Adrenal gland (tissue), 12 donors: Measurements from ENCODE around the gene ARHGAP19. TPM values are rescaled to one million over a fixed set of nuclear protein-coding genes. Genes with fewer than 3 reads are reported as not detected.

Experiments
- DNase-seq, 7 donors: peaks; one replicate each; pipeline ENCODE4 v3.0.0-alpha.2; 2019 to 2020
- H3K27ac ChIP-seq, 5 donors: fragments of 200-600 bp; sonication (generic) in 4 of 5; 1 replicate in 3 of 5; 2 replicates in 2 of 5; pipeline versions ENCODE4 v1.5.1 to v1.8.0; 2016 to 2020; ENCODE audit warnings: mild to moderate bottlenecking in 1 of 5
- H3K27me3 ChIP-seq: fragments of 200-600 bp; 2 replicates; pipeline ENCODE4 v1.8.0; 2021
- H3K36me3 ChIP-seq, 2 donors: fragments of 200-600 bp; replicated peaks in 1 of 2; 1 replicate in 1 of 2; 2 replicates in 1 of 2; pipeline versions ENCODE4 v1.5.1 to v1.8.0; 2018 to 2022
- H3K4me1 ChIP-seq, 2 donors: fragments of 200-600 bp; replicated peaks in 1 of 2; 1 replicate in 1 of 2; 2 replicates in 1 of 2; pipeline versions ENCODE4 v1.5.1 to v1.8.0; 2018 to 2021
- H3K4me3 ChIP-seq, 4 donors: fragments of 200-600 bp; sonication (generic) in 3 of 4; one replicate each; pipeline ENCODE4 v1.5.1; 2016 to 2018
- H3K9me3 ChIP-seq, 3 donors: fragments of 200-600 bp; sonication (generic) in 1 of 3; replicated peaks in 1 of 3; 1 replicate in 2 of 3; 2 replicates in 1 of 3; pipeline versions ENCODE4 v1.5.1 to v1.8.0; 2016 to 2021
- CTCF ChIP-seq, 6 experiments: fragments of 450-650 bp in 4 of 6; fragments of 200-600 bp in 2 of 6; sonication (generic) in 1 of 6; IDR thresholded peaks; 1 replicate in 5 of 6; 2 replicates in 1 of 6; pipeline versions ENCODE4 v1.5.1 to v1.8.0; 2016 to 2021; ENCODE audit warnings: antibody characterized with exemption in 6 of 6, mild to moderate bottlenecking in 2 of 6, moderate library complexity in 1 of 6
- POLR2A ChIP-seq, 2 donors: fragments of 450-650 bp; IDR thresholded peaks; one replicate each; pipeline ENCODE4 v1.6.1; 2017; ENCODE audit warnings: antibody characterized with exemption in 2 of 2, mild to moderate bottlenecking in 2 of 2, moderate library complexity in 1 of 2
- whole genome bisulfite sequencing, 4 donors: extraction: QIAGEN DNeasy Blood & Tissue Kit in 2 of 4; methylation state at CpG; one replicate each; pipeline versions ENCODE4 v1.1.5 to v1.1.7; 2013 to 2017; 5-methylcytosine and 5-hydroxymethylcytosine counted together
- intact Hi-C, 2 donors: fragments of 100-400 bp; cut with DNase I; formaldehyde crosslinking; loops; one replicate each; pipeline versions ENCODE4 v1.14.1 to v1.15.0; 2022 to 2023
- polyA plus RNA-seq, 3 donors: library from polyadenylated mRNA; stranded (reverse); fragments of 200-250 nt in 2 of 3; fragments of 350-450 nt in 1 of 3; fragmentation: Illumina TruSeq in 1 of 3; extraction: RNeasy Lipid Tissue Mini Kit (QIAGEN cat#74804) in 1 of 3; gene quantifications; one replicate each; pipeline ENCODE4 v1.2.3, GENCODE V29; 2013 to 2014
- total RNA-seq, 9 donors: library from RNA; depleted of rRNA in 4 of 9; stranded (reverse); fragments of >200 nt in 4 of 9; fragments of 120-200 nt in 1 of 9; fragmentation: NEBNext Ultra II Directional in 1 of 9; extraction: Animal tissue kit (Norgen Biotek cat#: 25700) in 1 of 9; gene quantifications; one replicate each; pipeline versions ENCODE4 v1.1.0 to v1.2.4, GENCODE V29; 2013 to 2023
- donor health status: healthy with polysubstance abuse.
- donor health status: Bipolar disorder and iron deficiency.
- donor health status: DM: yes; HTN: yes; CAD: no.
- donor health status: DM: no; HTN: no; CAD: no.
- donor health status: DM: no; HTN: no; CAD: no.
- donor health status: DM: yes; HTN: yes; CAD: no.

ARHGAP19 gene
- total and polyA plus RNA-seq, 12 donors, result 1.7 to 15.0 (median 6.8) TPM

DNA sequence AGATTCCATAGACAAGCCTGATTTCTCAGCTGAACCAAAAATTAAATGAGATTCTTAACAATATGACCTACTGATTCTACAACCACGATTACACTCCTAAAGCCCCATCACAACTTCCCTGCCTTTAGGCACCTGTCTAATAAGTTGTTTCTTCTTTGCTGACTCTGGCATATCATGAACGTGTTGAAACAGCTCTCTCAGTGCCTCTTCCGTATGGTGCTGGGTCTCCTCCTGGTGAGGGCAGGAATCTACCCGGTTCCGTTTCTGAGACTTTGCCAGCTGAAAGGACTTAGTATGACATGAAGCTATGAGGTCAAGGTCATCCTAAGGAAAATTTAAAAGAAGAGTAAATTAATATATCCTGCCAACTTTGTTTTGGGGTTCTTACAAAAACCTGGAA lies 48.6 kb downstream of the ARHGAP19 start:
- DNase-seq, result no peak
- Histone ChIP-seq H3K9me3 (no peaks in the 10 kb centered on the region), H3K27me3 (no peaks in the 10 kb centered on the region), H3K36me3 (no peaks in the 10 kb centered on the region), H3K4me1 (no peaks in the 10 kb centered on the region), H3K4me3 (no peak overlapping the region), H3K27ac (no peak overlapping the region)
- TF ChIP-seq CTCF (IDR thresholded peaks at IDR 0.05), result no peak
- TF ChIP-seq POLR2A (IDR thresholded peaks at IDR 0.05), result no peak
- intact Hi-C loops, result no loop called here
- WGBS, 4 donors, result 65 to 80% (median 75%) methylated on average over 5 of the region's 5 CpGs

GRCh38 chr10:97238855-97239254 lies 53.6 kb downstream of the ARHGAP19 start:
- intact Hi-C loops, result no loop called here
- Histone ChIP-seq H3K36me3 (no peaks in the 10 kb centered on the region), H3K27me3 (no peaks in the 10 kb centered on the region), H3K4me3 (no peak overlapping the region), H3K27ac (no peak overlapping the region), H3K4me1 (no peaks in the 10 kb centered on the region), H3K9me3 (no peaks in the 10 kb centered on the region)
- DNase-seq, result no peak
- no peak for TF ChIP-seq CTCF (IDR thresholded peaks at IDR 0.05)
- no peak for TF ChIP-seq POLR2A (IDR thresholded peaks at IDR 0.05)
- WGBS, 4 donors, result 82 to 98% (median 95%) methylated on average over 5 of the region's 5 CpGs

- peaks cover 0 to 3% of the 10 kb centered on the region in 2 donors for H3K36me3 ChIP-seq
- H3K4me3 ChIP-seq, result no peak overlapping the region
- no peaks in the 10 kb centered on the region for H3K4me1 ChIP-seq
- no peaks in the 10 kb centered on the region for H3K27me3 ChIP-seq
- TF ChIP-seq CTCF (IDR thresholded peaks at IDR 0.05), result no peak
- no peak for TF ChIP-seq POLR2A (IDR thresholded peaks at IDR 0.05)
- intact Hi-C loops, result no loop called here
- H3K27ac ChIP-seq, result no peak overlapping the region
- no peak for DNase-seq
- 84 to 98% (median 90%) methylated on average over 4 of the region's 4 CpGs for WGBS, 4 donors
- H3K9me3 ChIP-seq, result no peaks in the 10 kb centered on the region
These were observed 57.1 kb downstream of the ARHGAP19 start for GRCh38 chr10:97235353-97235752.

GRCh38 chr10:97234400-97234799 lies 58.0 kb downstream of the ARHGAP19 start:
- 34 to 44% (median 38%) methylated on average over 1 of the region's 1 CpG for WGBS, 4 donors
- Histone ChIP-seq H3K9me3 (no peaks in the 10 kb centered on the region), H3K4me1 (no peaks in the 10 kb centered on the region), H3K4me3 (no peak overlapping the region), H3K27ac (no peak overlapping the region), H3K36me3 (peaks cover 0 to 3% of the 10 kb centered on the region in 2 donors), H3K27me3 (no peaks in the 10 kb centered on the region)
- no peak for DNase-seq
- TF ChIP-seq POLR2A (IDR thresholded peaks at IDR 0.05), result no peak
- TF ChIP-seq CTCF (IDR thresholded peaks at IDR 0.05), result peak; percentile 35 to 67 (median 57)
- intact Hi-C loops, result no loop called here
